ENCODE measurements around the gene ABCA13.

DNA sequence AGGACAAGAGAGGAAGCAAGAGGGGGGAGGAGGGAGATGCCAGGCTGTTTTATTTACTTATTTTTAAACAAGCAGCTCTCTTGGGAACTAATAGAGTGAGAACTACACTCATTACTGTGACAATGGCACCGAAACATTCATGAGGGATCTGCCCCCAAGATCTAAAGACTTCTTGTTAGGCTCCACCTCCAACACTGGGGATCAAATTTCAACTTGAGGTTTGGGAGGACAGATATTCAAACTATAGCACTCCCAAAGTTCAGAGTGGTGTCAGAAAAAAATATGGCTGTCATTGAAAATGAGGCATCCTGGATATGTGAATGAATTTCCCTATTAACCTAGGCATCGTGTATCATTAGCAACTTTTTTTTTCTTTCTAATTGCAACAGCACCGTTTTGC is 145.5 kb downstream of the ABCA13 start:
- TF ChIP-seq, protein P1, sequence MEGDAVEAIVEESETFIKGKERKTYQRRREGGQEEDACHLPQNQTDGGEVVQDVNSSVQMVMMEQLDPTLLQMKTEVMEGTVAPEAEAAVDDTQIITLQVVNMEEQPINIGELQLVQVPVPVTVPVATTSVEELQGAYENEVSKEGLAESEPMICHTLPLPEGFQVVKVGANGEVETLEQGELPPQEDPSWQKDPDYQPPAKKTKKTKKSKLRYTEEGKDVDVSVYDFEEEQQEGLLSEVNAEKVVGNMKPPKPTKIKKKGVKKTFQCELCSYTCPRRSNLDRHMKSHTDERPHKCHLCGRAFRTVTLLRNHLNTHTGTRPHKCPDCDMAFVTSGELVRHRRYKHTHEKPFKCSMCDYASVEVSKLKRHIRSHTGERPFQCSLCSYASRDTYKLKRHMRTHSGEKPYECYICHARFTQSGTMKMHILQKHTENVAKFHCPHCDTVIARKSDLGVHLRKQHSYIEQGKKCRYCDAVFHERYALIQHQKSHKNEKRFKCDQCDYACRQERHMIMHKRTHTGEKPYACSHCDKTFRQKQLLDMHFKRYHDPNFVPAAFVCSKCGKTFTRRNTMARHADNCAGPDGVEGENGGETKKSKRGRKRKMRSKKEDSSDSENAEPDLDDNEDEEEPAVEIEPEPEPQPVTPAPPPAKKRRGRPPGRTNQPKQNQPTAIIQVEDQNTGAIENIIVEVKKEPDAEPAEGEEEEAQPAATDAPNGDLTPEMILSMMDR (IDR thresholded peaks at IDR 0.05; ENCODE audit: low read depth, low read length) = no peak
- TF ChIP-seq POLR2A (IDR thresholded peaks at IDR 0.05; ENCODE audit: extremely low read depth, insufficient read length) = no peak

Data from NB4 (cell line).